Neural progenitor cell (in vitro differentiated cells): ENCODE data around the gene GRAPL.
"Not testable (repeated sequence)": the region's sequence is repeated elsewhere in the genome, so short reads cannot be mapped to it uniquely, and the experiment has no call there.

Experiments
- EZH2 ChIP-seq: fragments of 200-600 bp; sonication (generic); IDR thresholded peaks from 2 replicates; pipeline ENCODE4 v1.6.1; 2017; ENCODE audit warnings: antibody characterized with exemption, mild to moderate bottlenecking, moderate library complexity
- EZH2phosphoT487 ChIP-seq: fragments of 200-600 bp; sonication (generic); IDR thresholded peaks from 2 replicates; pipeline ENCODE4 v1.6.1; 2017; ENCODE audit warnings: antibody characterized with exemption
- TF ChIP-seq, protein P1 (sequence below): fragments of 200-600 bp; sonication (generic); IDR thresholded peaks from 2 replicates; pipeline ENCODE4 v1.5.1; 2017; ENCODE audit warnings: antibody characterized with exemption, mild to moderate bottlenecking

- TF ChIP-seq, protein P1, sequence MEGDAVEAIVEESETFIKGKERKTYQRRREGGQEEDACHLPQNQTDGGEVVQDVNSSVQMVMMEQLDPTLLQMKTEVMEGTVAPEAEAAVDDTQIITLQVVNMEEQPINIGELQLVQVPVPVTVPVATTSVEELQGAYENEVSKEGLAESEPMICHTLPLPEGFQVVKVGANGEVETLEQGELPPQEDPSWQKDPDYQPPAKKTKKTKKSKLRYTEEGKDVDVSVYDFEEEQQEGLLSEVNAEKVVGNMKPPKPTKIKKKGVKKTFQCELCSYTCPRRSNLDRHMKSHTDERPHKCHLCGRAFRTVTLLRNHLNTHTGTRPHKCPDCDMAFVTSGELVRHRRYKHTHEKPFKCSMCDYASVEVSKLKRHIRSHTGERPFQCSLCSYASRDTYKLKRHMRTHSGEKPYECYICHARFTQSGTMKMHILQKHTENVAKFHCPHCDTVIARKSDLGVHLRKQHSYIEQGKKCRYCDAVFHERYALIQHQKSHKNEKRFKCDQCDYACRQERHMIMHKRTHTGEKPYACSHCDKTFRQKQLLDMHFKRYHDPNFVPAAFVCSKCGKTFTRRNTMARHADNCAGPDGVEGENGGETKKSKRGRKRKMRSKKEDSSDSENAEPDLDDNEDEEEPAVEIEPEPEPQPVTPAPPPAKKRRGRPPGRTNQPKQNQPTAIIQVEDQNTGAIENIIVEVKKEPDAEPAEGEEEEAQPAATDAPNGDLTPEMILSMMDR, result not testable (repeated sequence)
- TF ChIP-seq EZH2, EZH2phosphoT487: not testable (repeated sequence)
Measured at GRCh38 chr17:19088804-19089685, 38.3 kb upstream of the GRAPL start.
